ENCODE results near the gene RSRC1.
"Not testable (repeated sequence)": the region's sequence is repeated elsewhere in the genome, so short reads cannot be mapped to it uniquely, and the experiment has no call there.

The RSRC1 gene

GRCh38 chr3:158337110-158337509, 227.2 kb downstream of the RSRC1 start:
- DNase-seq: no peak

DNA sequence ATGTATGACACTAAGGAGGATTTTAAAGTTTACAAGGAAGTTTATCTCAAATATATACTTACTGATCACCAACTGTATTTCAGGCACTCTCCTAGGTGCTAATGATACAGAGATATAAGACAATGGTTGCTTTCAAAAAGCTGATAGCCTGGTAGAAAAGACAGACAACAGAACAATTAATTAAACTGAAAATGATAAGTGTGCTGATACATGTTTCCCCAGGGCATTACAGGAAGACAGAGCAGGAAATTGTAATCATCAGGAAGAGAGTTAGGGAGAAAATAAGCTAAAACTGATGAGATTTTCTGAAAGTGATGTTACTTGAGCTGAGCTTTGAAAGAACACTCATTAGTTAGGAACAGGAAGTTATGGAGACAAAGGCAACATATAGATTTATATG, 229.7 kb downstream of the RSRC1 start:
- DNase-seq: no peak

GRCh38 chr3:158340951-158341350, 231.1 kb downstream of the RSRC1 start:
- DNase-seq: not testable (repeated sequence)

- DNase-seq: no peak
Observed at GRCh38 chr3:158347966-158348365, 238.1 kb downstream of the RSRC1 start.

DNA sequence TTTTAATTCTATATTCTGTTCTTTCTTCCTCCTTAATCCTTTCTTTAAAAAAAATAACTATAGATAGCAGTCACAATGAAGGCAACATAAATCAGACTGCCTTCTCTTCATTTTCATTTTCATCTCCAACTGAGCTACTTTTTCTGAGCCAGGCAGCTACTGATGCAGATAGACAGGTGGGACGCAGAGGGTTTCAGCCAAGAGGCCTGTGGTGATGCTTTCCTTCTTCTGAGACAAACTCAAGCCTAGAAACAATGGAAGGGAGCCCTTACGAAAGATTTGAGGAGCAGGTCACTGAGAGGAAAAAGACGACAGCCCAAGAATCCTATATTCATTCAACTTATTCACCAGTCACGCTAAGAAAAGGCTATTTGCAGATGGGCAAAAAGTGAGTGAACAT, 241.1 kb downstream of the RSRC1 start:
- DNase-seq: no peak

DNA sequence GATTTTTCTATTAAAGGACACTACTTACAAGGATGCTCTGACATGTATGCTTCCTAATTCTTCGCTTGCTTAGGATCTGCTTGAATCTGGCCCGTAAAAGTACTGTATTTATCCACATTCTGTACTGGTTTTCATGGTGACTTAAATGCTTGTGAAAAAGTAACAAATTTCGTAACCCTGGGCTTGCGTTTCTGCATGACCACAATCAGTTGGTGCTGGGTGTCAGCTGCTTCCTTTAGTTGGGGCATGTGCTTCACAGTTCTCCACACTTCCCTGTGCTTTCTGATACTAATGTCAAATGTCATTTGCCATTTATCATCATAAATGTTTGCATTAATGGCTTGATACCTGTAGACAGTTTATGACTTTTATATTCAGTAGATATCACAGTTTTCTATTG, 242.7 kb downstream of the RSRC1 start:
- no peak for DNase-seq

- no peak for DNase-seq
Observed at GRCh38 chr3:158354713-158355112, 244.8 kb downstream of the RSRC1 start.

GRCh38 chr3:158355623-158356588, 246.0 kb downstream of the RSRC1 start:
- DNase-seq: no peak

- DNase-seq: no peak
Observed at GRCh38 chr3:158359339-158359738, 249.4 kb downstream of the RSRC1 start.

- no peak for DNase-seq
Observed at GRCh38 chr3:158360756-158361448, 251.0 kb downstream of the RSRC1 start.

- no peak for DNase-seq
Observed at GRCh38 chr3:158368271-158368670, 258.4 kb downstream of the RSRC1 start.

DNA sequence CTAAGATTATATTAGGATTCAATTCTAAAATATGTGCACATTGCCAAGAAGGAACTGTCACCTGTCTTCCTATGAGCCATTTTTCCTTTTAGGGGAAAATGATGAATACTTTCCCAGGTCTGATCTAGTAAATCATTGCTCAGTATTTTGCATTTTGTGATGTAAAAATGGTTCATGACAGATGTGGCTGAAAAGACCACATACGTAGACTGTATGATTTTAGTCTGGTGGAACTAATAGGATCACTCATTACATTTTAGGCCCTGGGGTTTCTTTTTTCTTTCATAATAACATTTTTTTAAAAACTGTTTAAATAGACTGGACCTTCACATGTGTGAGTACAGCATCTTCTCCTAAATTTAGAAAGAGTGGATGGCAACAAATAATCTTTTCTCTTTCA, 259.4 kb downstream of the RSRC1 start:
- no peak for DNase-seq

GRCh38 chr3:158379517-158379916, 269.6 kb downstream of the RSRC1 start:
- DNase-seq: no peak

DNA sequence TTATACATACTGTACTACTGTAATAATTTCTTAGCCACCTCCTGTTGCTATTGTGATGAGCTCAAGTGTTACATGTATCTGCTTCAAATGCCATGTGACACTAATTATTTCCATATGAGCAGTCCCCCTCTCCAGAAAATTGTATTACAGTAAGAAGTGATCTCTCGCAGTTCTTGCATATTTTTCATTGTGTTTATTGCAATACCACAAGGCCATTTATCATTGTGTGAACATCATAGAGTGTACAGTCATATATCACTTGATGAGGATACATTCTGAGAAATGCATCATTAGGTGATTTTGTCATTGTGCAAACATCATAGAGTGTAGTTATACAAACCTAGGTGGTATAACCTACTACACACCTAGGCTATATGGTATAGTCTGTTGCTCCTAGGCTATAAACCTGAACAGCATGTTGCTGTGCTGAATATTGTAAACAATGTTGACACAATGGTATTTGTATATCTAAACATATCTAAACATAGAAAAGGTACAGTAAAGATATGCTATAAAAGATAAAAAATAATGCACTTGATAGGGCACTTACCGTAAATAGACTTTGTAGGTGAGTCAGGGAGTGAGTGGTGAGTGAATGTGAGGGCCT, 271.5 kb downstream of the RSRC1 start:
- no peak for DNase-seq

DNA sequence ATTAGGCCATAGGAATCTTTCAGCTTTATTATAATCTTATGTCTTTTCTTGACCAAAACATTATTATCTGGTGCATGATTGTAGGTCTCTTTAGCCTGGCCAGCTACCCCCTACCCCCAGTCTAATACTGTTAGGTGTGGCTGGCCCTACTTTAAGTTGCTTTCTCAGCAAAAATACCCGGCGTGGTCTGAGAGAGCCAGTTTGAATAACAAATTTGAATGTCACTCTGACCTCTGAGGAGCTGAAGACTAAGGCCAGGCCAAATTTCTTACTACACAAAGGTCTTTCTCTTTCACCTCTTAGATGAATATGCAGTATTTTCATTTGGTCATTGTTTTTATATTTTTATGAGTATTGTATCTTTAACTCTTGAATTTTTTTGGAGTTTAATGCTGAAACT, 272.6 kb downstream of the RSRC1 start:
- DNase-seq: no peak

- DNase-seq: no peak
Observed at GRCh38 chr3:158384019-158384418, 274.1 kb downstream of the RSRC1 start.

DNA sequence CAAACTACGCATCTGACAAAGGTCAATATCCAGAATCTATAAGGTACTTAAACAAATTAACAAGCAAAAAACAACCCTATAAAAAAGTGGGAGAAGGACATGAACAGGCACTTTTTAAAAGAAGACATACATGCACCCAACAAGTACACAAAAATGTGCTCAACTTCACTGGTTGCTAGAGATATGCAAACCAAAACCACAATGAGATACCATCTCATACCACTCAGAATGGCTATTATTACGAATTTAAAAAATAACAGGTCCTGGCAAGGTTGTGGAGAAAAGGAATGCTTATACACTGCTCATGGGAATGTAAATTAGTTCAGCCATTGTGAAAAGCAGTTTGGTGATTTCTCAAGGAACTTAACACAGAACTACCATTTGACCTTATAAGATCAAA, 285.5 kb downstream of the RSRC1 start:
- DNase-seq: no peak

DNA sequence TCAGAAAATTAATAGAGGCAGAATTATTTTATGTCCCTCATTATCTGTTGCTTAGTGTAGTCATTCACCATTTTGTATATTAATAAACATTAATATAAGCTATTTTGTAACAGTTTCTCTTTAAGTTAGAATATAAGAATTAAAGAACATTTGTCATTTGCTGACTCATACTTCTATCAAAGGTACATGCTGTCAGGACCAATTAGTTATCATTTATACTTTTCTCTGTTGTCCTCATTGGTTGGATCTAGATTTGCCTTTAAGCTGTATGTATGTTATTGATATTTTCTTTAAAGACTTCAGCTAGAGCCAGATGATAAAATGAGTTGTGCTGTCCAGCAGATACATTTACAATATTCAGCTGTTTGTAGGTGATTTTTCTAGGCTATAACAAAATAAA, 292.7 kb downstream of the RSRC1 start:
- no peak for DNase-seq

- no peak for DNase-seq
Observed at GRCh38 chr3:158403013-158403412, 293.1 kb downstream of the RSRC1 start.

DNA sequence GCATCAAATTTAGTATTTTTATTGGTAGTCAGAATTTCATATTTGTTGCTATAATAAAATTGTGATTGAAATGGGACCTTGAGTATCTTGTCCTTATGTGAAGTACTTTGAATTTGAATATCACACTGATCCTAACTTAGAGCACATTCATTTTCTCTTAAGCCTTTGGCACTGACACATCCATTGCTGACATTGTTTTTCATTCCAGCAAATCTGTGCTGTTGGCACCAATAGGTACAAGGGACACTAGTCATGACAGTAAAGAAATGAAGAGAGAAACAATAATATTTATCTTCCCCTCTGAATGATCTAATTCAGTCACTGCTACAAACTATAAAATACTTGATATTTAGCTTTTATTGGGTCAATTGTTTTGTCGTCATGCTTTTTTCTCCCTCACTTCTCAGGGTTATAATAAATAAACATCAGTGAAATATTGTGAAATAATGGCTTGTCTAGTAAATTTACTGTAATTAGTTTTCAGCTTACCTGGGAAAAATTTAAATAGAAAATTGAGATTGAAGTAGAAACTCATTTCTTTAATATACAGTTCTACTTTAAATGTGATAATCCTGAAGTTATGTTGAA, 294.3 kb downstream of the RSRC1 start:
- no peak for DNase-seq

- DNase-seq: no peak
Observed at GRCh38 chr3:158405507-158405906, 295.6 kb downstream of the RSRC1 start.

DNA sequence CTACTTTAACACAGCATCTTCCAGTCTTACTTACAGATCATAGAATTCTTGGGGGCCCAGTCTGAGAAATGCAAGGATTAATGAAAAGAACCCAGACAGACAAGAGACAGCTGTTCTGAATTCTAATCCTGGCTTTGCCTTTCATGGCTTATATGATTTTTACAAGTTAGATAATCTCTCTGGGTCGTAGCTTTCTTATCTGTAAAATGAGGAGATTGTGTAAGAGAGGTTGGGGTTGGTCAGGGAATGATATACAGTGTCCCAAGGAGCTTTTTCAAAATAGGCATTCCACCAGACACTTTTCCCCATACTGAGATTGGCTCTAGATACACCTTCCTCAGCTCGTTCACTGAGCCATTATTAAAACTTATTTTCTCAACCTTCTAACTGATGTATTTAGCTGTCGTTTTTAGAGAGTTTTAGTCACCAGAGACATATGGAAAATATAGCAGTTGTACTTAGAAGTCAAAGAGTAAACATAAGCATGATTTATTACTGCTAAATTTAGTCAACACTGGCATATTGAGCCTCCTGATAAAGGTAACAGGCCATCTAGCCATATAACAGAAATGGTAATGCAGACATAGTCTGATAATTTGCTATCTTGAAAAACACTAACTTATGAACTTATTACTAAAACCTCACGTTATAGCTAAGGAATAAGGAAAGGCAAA, 298.1 kb downstream of the RSRC1 start:
- DNase-seq: no peak

GRCh38 chr3:158408518-158408897, 298.6 kb downstream of the RSRC1 start:
- DNase-seq: not testable (repeated sequence)
